Germinal center (tissue), 1 donor: ENCODE measurements around the gene WDR45B.

ENCODE experiments used
- DNase-seq: peaks from one replicate; pipeline ENCODE4 v3.0.0; 2012; ENCODE audit warnings: mixed read lengths, low spot score

WDR45B gene

DNA sequence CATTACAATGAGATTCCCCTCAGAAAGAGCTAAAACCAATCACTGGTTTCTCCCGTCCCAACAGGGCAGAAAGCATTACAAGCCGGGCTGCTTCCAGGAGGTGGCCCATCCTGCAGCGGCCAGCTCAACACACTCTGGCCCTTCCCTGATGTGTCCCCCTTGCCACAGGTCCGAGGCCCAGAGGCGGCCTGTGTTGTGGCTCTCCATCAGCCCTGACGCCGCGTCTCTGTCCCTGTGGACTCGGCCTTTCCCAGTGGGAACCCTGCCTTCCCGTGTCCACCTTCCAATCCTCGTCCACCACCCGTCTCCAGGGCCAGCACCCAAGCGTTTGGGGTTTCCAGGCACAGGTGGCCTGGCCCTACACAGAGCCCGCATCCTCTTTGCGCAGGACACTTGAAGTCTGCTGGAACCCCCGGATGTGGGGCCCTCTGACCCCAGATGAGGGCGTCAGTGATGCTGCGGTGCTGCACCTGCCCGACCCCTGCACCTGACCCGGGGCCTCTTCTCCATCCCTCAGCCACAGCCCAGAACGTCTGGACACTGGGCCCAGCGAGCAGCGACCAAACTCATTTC, 29.2 kb upstream of the WDR45B start:
- no peak for DNase-seq

DNA sequence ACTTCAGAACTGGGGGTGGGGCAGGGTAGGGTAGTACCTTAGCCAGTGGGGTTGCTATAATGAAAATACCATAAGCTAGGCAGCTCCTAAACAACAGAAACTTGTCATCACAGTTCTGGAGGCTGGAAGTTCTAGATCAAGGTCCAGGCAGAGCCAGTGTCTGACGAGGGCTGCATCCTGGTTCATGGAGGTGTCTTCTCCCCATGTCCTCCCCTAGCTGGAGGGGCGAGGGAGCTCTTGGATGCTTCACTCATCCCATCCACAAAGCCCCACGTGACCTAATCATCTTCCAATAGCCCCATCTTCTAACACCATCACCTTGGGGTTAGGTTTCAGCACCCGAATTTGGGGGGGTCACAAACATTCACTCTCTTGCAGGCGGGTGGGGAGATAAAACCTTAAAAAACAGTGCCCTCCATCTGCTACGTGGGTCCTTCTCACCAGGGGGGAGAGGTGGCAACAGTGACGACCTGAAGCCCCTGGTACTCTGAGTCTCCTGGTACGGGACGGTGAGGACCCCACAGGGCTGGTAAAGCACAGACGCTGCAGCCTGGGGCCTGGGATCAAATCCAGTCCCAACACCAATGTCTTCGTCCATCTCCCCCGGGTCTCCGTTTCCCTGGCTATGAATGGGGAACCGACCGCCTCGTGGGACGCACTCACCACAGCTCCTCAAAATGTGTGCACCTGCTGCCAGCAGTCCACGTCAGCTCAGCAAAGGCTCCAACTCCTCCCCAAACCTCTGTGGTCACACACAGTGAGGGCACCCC, 27.4 kb upstream of the WDR45B start:
- DNase-seq = no peak

DNA sequence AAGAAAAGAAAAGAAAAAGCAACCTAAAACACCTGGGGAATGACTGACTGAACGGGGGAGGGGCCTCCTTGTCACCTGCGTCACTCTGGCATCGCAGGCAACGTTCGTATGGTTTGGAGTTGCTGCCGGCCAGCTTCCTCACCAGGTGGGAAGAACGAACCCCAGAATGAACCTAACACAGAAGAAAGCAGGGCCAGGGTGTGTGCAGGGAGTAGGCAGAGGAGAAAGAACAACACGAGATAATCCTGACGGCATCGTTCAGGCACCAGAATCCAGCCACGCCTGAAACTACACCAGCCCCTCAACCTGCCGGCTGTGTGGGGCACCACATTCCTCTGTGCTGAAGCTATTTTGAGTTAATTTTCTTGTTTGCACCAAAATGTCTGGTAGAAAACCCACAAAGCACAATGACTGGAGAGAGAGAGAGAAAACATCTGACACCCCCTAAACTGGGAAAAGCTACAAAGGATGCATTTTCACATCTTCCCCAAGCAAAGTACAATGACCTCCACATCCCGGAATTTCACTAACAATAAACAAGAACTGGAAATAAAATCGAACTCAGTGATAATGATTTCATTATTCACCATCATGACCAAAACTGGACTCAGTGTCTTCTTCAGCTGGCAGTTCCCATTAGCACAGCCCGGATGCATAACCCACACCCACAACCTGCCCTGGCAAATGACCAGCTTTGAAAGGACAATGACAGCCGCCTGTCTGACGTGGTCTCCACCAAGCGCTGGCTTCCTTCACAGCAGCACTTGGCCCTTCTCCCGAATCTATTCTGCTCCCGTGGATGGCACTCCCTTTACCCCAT, 26.6 kb upstream of the WDR45B start:
- DNase-seq = no peak

DNA sequence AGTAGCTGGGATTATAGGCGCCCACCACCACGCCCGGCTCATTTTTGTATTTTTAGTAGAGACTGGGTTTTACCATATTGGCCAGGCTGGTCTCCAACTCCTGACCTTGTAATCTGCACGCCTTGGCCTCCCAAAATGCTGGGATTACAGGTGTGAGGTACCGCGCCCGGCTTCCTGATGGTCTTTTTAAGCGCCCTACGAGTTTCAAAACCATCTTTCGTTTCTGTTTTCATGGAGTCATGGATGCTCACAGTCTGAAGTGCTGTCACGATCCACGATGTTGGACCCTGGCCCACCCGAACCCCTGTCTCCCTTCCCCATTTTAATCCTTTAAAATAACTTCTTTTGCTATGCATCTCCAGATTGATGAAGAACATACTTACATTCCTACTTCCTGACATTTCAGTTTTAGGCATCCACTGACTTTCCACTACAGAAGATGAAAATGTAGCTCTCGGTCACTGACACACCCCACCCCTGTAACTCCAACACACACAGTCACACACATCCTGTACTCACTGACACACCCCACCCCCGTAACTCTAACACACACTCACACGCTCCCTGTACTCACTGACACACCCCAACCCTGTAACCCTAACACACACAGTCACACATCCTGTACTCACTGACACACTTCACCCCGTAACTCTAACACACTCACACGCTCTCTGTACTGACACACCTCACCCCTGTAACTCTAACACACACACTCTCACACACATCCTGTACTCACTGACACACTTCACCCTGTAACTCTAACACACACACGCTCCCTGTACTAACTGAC, 22.6 kb upstream of the WDR45B start:
- no peak for DNase-seq

DNA sequence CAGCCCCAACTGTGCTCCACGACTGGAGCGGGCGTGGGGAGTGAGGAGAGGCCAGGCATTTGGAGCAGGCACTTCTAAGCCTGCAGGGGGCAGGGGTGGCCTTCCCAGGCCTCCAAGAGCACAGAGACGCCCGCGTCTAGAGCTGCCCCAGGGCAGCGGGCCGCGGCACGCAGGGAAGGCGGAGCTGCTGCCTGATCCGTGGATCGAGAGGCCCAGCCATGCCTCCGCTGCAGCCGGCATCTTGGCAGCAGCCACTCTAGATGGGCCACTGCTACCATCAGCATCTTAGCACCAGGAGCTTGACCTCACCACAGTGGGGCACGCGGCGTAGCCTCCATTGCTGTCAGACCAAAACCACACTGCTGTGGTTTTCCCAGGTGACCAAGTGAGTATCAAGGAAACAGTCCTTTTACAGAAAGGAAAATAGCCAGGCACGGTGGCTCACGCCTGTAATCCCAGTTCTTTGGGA, 20.4 kb upstream of the WDR45B start:
- DNase-seq = peak; percentile 35

DNA sequence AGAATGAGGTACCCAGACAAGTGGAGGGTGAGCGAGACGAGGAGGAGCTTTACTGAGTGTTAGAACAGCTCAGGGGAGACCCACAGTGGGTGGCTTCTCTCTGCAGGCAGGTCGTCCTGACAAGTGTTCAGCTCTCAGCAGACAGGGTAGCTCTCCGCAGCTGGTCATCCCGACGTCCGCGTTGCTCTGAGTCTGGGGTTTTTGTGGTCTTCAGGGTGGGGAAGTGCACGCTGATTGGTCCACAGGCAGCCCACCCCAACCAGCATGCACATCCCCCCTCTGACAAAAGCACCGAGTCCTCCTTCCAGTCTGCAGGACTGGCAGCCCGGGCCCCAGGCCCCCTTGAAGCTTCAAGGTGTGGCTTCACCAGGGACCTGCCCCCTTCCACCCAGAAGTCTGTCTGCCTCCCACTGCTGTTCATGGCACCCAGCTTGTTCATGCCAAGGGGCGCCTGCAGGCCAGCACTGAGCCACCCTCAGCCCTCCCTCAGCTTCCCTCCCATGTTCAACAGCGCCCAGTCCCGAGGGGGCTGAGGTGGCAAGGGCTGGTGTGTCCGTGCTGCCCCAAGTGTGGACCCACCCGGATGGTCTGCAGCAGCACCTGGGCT, 19.9 kb upstream of the WDR45B start:
- DNase-seq = no peak

DNA sequence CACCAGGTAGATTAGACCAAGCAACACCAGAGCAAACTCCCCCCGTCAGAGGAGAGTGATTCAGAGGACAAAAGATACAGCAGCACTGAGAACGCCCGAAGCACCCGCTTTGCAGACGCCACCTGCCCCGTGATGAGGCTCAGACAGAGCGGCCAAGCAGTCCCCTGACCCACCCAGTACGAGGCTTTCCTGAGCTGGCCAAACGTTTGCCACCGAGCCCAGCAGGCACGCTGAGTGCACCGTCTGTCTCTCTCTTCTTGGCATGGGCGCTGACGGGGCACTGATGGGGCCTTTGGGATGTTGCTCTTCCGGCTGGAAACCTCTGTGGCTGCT, 19.4 kb upstream of the WDR45B start:
- DNase-seq = no peak

DNA sequence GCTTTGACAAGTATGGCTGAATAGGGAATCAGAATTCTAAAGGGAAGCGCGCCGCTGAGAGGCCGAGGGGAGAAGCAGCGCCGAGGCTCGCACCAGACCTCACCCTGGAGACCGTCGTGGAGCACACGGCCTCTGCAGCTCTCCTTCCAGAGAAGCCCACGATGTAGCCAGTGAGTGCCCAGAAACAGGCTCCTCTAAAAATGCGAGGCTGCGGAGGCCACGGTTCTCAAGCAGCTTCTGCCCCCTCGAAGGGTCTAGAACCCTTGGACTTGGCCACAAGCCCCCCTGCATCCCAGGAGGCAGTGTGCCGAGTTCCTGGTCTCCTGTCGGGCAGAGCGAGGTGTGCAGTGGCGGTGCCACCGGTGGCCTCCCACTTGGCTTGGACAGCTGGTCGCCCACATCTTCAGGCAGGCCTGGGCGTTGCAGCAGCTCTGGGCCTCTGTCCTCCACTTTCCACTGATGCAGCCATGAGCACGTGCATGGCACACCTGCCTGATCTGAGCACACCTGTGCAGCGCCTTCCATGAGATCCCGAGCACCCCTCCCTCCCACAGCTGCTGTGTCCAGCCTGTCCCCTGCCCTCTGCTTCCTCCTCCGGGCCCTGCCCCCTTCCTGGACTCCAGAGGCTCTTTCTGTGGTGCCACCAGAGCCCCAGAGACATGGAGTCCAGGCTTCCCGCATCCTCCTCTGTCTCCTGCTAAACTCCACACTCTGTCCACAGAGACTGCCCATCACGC, 18.9 kb upstream of the WDR45B start:
- no peak for DNase-seq

DNA sequence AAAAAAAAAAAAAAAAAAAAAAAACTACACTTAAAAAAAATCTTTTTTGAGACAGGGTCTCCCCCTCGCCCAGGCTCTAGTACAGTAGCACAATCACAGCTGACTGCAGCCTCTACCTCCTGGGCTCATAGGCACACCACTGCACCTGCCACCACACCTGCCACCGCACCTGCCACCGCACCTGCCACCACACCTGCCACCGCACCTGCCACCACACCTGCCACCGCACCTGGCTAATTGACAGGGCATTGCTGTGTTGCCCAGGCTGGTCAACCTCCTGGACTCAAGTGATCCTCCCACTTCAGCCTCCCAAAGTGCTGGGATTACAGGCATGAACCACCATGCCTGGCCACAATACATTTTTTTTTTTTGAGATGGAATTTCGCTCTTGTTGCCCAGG, 17.6 kb upstream of the WDR45B start:
- no peak for DNase-seq

DNA sequence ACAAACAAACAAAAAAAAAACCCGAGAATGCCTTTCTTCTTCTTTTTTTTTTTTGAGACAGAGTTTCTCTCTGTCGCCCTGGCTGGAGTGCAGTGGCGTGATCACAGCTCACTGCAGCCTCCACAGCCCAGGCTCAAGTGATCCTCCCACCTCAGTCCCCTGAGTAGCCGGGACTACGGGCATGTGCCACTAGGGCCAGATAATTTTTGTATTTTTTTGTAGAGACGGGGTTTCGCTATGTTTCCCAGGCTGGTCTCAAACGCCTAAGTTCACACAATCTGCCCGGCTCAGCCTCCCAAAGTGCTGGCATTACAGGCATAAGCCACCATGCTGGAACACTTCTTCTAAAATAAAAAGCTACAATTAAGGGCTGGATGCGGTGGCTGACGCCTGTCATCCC, 17.0 kb upstream of the WDR45B start:
- DNase-seq = no peak

DNA sequence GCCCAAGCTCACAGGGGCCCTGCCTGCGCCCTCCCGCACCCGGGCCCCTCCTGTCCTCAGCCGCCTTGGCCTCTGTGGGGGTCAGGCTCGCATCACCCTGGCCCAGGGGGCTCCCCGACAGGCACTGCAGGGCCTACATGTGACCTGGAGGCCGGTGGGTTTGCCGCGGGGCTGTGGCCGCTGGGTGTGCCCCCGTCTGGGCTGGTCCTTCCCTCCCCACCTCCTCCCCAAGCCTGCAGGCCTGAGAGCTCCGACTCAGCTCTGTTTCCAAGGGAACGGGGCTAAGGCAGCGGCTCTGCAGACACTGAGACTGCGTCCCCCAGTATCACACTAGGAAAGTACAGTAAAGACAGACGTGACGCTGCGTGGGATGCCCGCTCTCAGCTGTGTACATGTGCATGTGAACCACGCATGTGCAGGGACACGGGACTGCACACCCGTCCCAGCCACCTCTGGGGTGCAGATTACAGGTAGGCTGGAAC, 16.5 kb upstream of the WDR45B start:
- DNase-seq = no peak

DNA sequence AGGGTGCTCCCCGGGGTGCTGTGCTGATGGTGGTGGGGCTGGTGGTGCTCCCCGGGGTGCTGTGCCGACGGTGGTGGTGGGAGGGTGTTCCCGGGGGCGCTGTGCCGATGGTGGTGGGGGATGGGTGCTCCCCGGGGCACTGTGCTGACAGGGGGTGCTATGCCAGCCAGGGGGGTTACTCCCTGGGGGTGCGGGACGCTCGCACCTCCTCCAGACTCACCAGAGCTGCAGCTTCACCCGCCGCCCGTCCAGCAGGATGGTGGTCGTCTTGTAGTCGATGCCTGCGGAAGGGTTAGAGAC, 16.0 kb upstream of the WDR45B start:
- DNase-seq = no peak

DNA sequence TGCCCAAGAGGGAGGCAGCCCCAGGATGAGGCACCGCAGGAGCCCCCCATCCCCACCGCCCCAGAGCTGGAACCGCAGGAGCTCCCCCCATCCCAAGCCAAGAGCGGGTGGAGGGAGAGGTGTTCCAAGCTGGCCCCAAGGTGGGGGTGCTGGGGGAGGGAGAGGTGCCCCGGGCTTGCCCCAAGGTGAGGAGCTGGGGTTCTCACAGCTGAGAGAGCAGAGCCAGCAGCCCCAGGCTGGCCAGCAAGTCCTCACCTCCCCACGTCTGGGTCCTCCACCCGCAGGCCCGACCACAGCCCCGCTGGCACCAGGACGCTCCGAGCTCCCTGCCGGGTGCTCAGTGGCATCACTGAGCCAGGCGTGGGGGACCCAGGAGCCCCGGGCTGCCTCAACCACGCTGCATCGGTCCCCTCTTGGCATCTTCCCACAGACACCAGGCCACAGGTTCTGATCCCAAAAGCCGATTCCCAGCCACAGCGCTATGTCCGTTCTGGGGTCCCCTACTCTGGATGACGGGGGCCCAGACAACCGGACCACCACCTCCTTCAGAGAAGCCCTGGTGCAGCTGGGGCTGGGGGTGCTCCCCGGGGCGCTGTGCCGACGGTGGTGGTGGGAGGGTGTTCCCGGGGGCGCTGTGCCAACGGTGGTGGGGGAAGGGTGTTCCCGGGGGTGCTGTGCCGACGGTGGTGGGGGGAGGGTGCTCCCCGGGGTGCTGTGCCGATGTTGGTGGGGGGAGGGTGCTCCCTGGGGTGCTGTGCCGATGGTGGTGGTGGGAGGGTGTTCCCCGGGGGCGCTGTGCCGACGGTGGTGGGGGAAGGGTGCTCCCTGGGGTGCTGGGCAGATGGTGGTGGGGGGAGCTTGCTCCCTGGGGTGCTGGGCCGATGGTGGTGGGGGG, 15.4 kb upstream of the WDR45B start:
- no peak for DNase-seq

DNA sequence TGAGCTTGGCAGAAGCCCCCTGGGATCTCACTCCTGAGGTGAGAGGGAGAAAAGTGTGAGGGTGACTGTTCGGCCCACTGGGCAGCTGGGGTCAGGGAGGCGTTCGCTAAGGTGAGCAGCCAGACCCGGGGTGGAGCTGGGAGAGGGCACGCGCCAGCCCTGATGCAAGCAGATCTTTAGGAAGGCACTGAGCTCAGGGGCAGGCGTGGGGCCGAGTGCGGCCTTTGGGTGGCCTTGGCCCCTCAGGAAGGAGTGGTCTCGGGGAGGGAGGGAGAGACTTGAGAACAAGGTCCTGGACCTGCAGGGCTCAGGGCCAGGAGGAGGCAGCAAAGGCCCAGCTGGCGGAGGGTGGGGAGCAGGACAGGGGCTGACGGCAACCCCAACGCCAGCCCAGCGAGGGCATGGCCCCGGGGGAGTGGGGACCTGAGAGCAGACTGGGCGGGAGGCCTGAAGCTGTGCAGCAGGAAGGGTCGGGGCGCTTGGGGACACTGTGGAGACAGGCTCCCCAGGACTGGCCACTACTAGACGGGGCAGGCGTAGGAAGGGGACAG, 14.5 kb upstream of the WDR45B start:
- DNase-seq = no peak

DNA sequence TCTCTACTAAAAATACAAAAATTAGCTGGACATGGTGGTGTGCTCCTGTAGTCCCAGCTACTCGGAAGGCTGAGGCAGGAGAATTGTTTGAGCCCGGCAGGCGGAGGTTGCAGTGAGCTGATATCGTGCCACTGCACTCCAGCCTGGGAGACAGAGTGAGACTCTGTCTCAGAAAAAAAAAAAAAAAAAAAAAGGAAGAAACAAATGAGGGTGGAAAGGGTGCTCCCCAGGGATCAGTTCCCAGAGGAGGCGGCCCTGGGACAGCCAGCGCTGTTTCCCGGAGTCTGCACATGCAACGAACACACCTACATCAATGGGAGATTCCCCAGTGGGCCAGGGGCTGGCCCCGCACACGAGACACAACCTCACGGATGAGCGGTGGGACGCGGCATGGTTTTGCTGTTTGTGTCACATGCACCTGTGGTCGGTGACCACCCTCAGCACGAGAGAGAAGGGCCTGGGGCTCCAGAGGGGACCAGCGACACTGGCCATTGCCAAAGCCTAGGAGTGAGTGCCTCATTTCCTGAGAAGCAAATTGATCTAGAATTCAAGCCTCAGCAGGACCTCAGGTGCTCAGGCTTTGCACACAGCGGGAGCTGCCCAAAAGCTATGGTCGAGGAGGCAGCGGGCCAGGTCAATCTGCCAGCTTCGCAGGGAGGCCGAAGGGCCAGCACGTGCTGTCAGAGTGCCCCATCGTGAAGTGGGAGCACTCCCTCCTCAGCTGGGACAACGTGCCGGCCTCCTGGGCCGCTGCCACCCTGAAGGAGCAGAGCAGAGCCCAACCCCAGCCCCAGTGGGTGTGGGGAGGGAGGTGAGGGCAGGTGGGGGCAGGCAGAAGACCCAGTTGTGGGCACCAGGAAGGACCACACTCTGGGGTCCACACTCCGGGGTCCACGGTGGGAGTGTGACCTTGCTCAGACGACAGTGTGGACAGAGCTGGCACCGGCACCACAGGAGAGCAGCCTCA, 13.8 kb upstream of the WDR45B start:
- DNase-seq = no peak

DNA sequence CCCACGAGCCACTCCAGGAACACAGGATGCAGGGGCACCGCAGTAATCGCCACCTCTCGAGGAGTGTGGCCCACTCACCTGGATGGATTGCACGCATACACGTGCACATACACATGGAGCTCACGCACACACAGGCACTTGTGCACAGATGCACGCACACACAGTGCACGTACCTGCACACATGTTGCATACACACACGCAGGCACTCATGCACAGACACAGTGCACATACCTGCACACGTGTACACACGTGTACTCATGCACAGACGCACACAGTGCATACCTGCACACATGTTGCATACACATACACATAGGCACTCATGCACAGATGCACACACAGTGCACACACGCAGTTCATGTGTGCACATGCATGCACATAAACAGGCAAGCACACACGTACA, 11.6 kb upstream of the WDR45B start:
- DNase-seq = no peak

DNA sequence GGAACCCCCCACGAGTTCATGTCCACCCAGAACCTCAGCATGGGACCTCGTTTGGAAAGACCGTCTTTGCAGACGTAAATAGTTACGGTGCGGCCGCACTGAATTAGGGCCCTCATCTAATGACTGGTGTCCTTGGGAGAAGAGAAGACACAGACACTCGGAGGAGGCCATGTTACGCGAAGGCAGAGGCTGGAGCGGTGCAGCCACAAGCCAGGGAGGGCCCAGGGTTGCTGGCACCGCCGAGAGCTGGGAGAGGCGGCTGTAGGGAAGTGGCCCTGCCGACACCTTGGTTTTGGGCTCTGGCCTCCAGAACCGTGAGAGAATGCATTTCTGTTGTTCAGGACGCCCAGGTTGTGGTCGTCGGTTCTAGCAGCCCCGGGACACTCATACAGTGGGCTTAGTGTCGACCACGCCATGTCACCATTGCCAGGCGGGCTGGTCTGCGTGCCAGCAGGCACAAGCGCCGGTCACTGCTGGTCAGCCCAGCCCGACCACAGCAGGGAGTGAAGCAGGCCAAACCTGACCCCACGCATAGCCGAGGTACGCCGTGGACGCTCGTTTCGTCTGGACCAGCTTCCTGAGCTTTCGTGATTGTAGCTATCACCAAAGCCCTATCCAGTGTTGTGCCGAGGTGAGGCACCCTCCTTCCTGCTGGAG, 10.7 kb upstream of the WDR45B start:
- DNase-seq = no peak

DNA sequence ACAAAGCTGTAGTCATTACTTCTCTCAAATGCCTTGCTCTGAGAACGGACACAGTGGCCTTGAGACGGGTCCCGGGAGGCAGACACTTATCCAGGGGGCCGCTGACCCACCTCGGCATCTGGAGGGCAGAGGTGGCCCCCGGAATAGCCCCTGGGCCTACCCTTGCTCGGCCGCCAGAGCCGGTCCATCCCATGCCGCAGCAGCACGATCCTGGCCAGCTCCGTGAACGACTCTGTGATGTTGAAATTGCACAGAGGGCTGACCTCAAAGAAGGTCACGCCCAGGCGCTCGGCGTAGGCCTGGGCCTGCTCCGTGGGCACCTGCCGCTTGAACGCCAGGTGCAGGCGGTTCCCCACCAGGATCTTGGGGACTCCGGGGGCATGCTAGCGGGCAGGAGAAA, 10.1 kb upstream of the WDR45B start:
- no peak for DNase-seq
